HG03442 (cell line): ENCODE data around the gene MANSC1.
A peak's percentile ranks its signal among the peaks of the same experiment; 100 is the strongest.

Experiments used
- ATAC-seq: cut with Tn5 transposase; IDR thresholded peaks from one replicate; pipeline ENCODE4 v1.9.1; 2021; ENCODE audit warnings: mild to moderate bottlenecking, moderate library complexity; ENCODE audit not compliant: unreplicated experiment

MANSC1 gene

DNA sequence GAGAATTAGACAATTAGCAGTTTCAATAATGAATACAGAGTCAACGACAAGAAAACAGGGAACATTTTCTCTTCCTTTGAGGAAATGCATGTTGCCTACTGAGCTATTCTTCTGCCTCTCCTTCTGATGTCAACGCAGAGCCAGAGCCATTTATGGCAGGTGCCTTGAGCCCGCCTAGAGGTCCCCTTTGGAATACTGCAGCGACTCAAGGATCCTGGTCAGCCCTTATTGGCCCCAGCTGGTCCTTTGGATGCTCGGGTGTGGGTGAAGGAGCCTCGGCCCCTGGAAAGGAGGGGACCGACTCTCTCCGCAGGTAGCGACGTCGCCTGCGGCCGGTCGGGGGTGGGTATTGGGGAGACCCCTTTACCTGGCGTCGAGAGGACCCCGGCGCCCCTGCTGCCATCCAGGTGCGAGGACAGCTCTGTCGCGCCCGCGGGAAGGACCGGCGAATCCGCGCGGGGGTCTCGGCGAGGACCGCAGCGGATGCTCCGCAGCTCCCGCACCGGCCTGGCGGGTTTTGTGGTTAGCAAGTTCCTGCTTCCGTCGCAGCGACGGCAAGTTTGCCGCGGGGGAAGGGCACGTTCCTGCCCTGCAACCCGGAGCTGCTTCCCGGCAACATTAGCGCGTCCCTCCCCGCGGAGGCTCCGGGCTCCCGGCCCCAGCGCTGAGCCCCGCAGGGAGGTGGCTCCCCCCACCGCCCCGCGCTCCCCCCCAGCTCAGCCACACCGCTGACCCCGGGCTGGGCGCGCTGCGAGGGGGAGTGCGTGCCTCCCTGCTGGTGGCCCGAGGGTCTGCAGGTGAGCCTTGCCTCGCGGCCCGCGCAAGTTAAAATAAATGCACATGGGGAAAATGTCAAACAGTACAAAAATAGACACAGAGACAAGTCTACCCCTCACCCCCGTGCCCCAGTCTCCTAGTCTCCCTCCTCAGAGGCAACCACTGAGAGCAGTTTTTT, at the start of gene MANSC1:
Gene MANSC1 (minus strand): TSS at position 532 of the 955 bp plus-strand sequence. CDS start 6,928 bp downstream, outside the sequence.
- ATAC-seq, result no peak

DNA sequence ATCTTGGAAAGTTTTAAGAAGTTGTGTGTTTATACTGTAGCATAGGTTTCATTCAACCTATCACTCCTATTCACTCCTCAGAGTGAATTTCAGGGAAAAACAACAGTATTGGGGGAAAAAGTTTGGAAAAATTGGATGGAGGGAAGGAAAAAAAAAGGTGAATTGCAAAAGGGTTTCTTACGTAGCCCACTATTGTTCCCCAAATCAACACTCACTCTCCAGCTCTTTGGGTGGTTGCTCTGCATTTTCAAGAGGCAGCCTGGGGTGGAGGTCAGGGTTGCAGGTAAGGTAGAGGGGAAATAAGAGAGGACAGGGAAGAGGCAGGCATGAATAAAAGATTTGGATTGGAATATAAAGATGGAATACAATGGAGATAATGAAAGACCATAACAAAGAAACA, 49.1 kb upstream of the MANSC1 start:
- no peak for ATAC-seq

DNA sequence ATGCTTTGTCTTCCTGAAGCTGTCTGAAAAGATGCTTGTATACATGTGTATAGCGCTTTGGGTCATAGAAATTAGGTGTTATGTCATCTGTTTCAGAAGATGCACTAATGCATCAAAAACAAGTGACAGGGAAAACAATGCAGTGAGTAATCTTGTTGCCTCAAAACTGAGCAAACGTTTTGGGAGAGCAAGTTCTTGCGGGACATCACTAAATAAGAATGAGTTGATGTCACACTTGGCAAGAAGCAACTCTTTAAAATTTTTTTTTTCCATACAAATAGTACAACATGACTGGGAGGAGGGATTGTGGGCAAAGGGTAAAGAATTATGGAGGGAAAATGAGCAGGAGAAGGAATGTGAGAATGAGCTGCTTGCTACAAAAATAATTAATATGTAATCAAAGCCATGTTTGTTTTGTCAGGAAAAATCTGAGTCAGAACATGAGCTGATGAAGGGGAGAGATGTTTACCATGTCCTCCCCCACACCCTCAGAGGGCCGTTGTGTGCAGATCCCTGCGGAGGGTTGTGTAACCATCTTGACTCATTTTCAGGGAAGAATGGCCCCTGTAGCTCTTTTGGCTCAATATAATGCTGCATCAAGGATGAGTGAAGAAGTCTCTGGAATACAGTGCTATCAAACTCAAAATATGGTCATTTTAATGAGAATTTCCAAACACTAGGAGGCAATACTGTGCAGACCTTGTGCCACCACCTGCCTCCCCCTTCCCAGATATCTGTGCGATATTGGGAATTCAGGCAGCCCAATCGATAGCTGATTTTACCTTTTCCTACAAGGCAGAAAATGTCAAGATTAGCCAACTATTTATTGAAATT, 48.2 kb upstream of the MANSC1 start:
- ATAC-seq, result no peak

DNA sequence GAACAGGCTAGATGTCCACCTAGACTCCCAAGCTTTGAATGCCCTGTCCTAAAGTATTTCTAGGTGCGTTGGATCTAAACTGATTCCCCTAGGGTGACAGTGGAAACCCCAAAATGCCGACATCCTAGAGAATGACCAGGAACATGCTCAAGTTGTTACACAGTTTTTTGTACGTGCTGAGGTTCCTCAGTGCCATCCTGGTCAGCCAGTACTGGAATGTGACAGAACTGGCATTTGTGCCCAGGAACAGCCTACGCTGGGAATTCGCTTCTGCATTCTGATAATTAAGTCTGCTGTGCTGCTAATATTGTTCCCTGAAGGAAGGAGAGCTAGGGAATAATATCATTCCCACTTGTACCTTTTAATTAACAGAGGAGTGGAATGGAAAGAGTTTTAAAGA, 47.1 kb upstream of the MANSC1 start:
- no peak for ATAC-seq

DNA sequence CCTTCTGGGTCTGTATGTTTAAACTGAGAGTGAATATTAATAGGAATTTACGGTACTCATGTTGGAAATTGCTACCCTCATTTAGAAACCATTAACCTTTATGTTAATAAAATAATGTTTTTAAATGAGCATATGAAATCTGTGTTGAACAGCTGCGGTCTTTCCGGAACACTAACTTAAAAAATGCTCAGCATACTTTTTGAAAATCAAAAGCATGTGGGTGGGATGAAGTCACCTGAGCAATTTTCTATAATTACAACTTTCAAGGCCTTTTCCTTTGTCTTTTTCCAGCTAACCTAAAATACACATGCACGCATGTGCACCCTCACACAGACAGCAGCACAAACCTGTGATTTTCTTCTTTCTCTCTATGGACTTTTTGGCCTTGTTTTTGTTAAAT, 46.7 kb upstream of the MANSC1 start:
- no peak for ATAC-seq

DNA sequence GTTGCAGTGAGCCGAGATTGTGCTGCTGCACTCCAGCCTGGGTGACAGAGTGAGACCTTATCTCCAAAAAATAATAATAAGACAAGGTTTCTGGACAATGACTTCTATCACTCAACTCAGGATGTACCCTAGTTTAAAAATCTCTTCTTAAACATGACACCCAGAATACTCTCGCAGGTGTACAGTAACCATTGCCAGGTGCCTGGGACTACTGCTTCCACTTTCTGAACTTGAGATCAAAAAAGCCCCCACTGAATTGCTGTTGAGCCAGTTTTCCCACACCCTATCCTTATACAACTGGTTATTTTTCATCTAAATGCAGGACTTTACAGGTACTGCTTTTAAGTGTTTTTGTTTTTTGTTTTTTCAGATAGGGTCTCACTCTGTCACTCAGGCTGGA, 43.1 kb upstream of the MANSC1 start:
- no peak for ATAC-seq

DNA sequence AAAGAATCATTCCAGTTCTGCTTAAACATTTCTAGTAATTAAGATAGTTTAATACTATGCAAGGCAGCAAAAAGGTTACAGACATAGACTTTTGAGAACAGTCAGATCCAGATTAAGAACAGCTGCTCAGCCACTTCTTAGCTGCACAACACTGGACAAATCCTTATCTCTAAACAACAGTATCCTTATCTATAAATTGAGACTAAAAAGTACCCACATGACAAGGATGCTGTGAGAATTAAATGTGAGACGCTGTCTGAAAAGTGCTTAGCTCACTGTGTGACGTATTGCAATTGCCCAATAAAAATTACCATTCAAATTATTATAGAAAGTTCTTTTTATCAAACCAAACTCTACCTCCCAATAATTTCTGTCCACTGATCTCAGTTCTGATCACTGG, 42.4 kb upstream of the MANSC1 start:
- ATAC-seq, result no peak

DNA sequence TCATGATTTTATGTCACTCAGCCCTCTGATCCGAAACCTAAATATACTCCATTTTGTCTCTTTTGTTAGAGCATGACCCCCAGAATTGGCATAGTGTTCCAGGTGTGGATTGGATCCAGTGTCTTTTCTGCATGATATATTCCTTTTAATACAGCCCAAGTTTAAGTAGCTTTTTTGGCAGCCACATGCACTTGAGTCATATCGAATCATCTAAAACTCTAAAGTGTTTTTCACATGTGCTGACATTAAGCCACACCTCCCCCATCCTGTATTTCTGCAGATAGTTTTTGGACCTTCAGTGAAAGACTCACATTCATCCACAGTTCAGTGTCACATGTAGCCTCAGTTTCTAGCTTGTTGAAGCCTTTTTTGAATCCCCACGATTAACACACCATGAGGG, 37.5 kb upstream of the MANSC1 start:
- ATAC-seq, result no peak

DNA sequence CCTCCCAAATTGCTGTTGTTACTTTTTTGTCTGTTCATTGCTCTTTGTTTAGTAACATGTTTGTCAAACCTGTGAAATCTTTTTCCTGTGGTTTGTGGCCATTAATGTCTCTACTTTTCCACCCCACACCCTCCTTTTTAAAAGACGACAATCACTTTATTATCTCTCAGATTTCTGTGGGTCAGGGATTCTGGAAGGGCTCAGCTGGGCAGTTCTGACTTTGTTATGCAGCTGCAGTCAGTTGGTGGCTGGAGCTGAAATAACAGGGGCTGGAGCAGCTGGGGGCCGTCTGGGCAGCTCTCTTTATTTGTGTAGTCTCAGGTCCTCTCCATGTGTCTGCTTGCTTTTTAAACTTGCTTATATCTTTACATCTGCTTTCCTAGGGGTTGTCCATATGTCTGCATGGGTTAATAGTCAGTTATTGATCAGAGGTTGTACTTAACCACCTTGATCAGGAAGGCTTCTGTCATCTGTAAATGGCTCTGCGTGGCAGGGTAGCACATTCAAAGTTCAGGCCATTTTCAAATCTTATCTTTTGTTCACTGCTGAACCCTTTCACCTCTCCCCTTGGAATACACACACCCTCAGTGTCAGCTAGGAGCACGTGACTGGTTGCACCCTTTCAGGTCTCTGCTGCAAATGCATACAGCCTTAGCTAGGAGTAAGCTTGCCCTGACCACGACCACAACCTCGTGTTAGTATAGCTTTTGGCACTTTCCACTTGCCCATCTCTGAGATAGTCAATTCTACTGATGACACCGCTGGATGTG, 34.7 kb upstream of the MANSC1 start:
- ATAC-seq, result no peak

DNA sequence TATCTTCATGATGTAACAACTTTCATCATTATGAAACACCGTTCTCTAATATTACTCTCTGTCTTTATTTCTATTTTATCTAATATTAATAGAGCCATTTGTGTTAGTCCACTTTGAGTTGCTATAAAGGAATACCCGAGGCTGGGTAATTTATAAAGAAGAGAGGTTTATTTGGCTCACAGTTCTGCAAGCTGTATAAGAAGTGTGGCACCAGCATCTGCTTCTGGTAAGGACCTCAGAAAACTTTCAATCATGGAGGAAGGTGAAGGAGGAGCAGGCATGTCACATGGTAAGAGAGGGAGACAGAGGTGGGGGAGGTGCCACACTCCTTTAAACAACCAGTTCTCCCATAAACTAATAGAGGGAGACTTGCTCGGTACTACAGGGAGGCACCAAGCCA, 31.9 kb upstream of the MANSC1 start:
- no peak for ATAC-seq

DNA sequence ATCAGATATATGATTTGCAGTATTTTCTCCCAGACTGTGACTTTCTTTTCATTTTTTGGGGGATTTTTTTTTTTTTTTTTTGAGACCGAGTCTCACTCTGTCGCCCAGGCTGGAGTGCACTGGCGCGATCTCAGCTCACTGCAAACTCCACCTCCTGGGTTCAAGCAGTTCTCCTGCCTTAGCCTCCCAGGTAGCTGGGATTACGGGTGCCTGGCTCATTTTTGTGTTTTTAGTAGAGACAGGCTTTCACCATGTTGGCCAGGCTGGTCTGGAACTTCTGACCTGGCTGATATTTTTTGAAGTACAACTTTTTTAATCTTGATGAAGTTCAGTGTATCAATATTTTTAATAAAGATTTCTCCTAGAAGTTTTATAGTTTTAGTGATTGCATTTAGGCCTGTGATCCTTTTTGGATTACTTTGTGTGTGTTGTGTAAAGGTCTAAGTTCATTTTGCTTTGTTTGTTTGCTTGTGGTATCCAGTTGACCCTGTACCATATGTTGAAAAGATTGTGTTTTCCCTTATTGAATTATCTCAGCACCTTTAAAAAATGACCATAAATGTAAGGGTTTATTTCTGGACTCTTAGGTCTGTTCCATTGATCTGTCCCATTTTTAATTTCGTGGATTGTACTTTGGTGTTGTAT, 31.0 kb upstream of the MANSC1 start:
- no peak for ATAC-seq

DNA sequence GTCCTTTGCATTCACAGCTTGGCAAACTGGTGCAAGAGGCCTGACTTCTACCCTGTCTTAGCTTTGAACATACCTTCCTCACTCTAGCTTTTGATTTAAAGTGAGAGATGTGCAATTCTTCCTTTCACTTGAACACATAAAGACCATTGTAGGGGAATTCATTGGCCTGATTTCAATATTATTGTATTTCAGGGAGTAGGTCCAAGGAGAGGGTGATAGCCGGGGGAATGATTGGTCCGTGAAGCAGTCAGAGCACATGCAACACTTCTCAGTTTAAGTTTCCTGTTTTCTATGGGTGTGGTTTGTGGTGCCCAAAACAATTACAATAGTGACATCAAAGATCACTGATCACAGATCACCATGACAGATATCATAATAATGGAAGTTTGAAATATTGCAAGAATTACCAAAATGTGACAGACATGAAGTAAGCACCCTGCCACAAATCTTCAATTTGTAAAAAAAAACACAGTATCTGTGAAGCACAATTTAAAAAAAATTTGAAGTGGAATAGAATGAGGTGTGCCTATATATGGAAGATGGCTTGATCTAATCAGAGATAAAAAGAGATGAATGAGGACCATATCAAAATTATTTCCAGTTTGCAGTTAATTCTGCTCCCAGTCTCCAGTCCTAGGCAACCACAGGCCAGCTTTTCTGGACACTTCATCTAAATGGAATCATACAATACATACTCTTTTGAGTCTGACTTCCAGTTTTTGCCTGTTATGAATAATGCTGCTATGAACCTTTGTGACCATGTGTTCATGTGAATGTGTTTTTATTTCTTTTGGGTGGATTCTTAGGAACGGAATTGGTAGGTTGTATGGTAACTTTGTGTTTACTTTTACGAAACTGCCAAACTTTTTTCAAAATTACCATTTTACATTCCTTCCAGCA, 30.0 kb upstream of the MANSC1 start:
- no peak for ATAC-seq

DNA sequence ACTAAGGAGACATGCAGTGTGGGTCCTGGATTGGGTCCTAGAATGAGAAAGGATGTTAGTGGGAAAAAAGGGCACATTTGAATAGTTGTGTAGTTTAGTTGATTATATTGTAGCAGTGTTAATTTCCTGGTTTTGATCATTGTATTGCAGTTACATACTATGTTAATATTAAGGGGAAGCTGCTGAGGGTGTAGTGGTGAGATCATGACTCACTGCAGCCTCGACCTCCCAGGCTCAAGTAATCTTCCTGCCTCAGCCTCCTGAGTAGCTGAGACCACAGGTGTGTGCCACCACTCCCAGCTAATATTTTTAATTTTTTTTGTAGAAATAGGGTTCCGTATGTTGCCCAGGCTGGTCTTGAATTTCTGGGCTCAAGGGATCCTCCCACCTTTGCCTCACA, 28.6 kb upstream of the MANSC1 start:
- no peak for ATAC-seq

DNA sequence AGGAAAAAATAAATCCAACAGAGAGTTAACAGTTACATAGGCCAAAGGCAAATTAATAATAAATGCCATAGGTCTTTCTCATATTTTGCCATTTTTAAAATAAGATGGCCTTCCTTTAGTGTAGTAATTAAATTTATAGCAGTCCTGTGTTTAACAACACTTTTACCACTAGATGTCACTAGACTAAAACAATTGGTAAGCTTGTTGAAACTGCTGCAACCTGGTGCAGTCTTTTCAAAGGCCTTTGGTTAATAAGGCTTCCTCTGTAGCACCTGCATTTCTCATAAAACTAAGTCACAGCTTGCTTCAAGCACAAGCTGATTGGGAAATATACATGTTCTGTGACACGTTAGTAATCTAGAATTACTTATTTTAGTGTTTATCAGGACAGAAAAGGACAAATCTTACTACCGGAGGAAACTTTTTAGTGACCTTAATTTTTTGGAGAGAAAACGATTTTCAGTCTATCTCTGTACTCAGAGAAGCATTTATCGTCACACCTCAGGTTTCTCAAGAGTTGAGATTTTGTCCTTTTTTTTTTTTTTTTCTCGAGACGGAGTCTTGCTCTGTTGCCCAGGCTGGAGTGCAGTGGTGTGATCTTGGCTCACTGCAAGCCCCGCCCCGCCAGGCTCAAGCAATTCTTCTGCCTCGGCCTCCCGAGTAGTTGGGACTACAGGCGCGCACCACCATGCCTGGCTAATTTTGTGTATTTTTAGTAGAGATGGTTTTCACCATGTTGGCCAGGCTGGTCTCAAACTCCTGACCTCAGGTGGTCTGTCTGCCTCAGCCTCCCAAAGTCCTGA, 26.8 kb upstream of the MANSC1 start:
- peak; percentile 72 for ATAC-seq

DNA sequence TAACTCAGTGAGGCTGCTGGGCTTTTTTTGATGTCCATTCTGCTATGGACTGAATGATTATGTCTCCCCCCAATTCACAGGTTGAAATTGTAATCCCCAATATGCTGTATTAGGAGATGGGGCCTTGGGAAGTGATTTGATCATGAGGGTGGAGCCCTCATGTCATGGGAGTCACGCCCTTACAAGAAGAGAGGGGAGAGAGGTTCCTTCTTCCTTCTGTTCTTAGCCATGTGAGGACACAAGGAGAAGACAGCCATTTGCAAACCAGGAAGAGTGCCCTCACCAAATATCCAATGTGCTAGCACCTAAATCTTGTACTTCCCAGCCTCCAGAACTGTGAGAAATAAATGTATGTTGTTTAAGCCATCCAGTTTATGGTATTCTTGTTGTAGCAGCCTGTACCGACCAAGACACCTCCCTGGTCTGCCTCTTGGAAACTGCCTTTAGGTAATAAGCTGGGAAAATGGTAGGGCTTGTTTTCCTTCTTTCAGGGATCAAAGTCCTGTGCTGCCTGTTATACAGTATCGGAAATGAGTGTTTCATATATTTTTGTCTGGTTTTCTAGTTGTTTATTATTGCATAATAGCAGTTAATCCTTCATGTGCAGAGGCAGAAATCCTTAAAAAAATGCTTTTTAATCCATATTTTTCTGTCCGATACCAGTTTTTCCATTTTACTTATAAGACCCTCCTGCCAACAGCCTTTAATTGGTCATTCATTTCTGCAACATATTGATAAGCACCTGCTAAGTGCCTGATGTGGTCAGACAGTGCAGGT, 23.1 kb upstream of the MANSC1 start:
- ATAC-seq, result no peak

DNA sequence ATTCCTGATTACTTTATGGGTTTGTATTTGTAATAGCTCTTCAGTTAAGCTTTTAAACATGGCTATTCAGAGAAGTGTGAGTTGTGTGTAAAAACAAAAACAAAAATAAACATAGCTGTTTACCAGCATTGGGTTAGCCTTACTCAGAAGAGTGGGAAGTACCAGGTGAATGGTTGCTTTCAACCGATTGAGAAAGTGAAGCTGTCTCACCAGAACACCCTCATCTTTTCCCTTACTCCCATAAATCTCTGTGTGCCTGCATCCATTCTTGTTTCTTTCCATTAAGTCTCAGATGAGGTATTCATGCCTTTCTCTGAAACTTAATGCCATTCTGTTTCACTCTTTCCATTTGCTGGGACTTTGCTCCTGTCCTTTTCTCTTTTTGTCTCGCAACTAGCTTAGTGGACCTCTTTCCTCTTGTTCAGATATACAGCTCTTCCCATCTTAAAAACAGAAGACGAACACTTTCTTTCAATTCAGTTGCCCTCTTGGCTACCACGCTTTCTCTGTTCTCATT, 17.5 kb upstream of the MANSC1 start:
- ATAC-seq, result no peak

DNA sequence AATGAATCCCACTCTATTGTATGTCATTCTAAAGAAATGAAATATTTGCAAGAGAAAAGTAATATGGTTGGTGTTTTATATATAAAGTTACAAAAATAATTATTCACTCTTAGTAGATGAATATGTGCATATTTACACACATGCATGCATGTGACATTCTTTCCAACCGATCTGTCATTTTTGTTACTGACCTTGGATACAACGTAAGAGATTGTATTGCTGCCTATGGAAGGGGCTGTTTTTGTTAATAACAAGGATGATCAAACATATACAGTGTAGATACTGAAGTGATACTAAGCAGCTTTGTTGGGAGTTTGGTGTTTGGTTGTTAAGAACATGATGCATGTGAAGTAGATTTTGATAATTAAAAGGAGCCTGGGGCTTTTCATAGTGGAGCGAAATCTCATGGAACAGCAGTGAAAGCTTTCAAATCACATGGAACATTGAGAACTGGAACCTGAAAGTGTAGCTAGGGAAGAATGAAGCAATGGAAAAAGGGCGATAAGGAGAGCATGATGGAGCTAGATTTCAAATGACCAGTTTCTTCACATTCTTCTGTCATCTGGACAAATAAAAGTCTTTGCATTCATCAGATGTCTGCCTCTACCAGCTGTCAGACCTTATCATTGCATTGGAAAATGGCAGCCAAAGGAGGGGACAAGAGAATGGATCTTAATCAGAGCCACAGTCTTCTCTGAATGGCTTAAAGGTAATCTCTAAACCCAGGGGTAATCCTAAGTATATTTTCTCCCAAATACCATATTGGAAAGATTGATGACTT, 16.8 kb upstream of the MANSC1 start:
- no peak for ATAC-seq
